Mucosa of descending colon (tissue), 3 donors: Measurements from ENCODE around the gene EHD3. TPM values are rescaled to one million over a fixed set of nuclear protein-coding genes. Genes with fewer than 3 reads are reported as not detected.

Experiments
- ATAC-seq: fragments of 200-7000 bp; cut with Tn5 transposase; one replicate; pipeline ENCODE4 v1.9.1; 2020; ENCODE audit warnings: mild to moderate bottlenecking, moderate library complexity
- DNase-seq, 3 donors: peaks; one replicate each; pipeline ENCODE4 v3.0.0-alpha.2; 2020
- H3K36me3 ChIP-seq: fragments of 200-600 bp; one replicate; pipeline ENCODE4 v1.8.0; 2021; ENCODE audit warnings: low read depth, mild to moderate bottlenecking
- H3K4me1 ChIP-seq: fragments of 200-600 bp; one replicate; pipeline ENCODE4 v1.8.0; 2021; ENCODE audit warnings: low read depth, mild to moderate bottlenecking
- H3K4me3 ChIP-seq: fragments of 200-600 bp; one replicate; pipeline ENCODE4 v1.8.0; 2021; ENCODE audit warnings: mild to moderate bottlenecking
- H3K9me3 ChIP-seq: fragments of 200-600 bp; one replicate; pipeline ENCODE4 v1.8.0; 2021; ENCODE audit warnings: mild to moderate bottlenecking
- intact Hi-C, 2 donors: fragments of 100-400 bp; cut with DNase I in 1 of 2; cut with micrococcal nuclease in 1 of 2; formaldehyde crosslinking; loops; one replicate each; pipeline versions ENCODE4 v1.11.0 to v1.11.1; 2022; cut with DNase I, micrococcal nuclease
- total RNA-seq, 3 donors: library from RNA; stranded (reverse); fragmentation: NEBNext Ultra II Directional in 2 of 3; extraction: Animal tissue kit (Norgen Biotek cat#: 25700) in 2 of 3; gene quantifications; one replicate each; pipeline versions ENCODE4 v1.2.1 to v1.2.4, GENCODE V29; 2021 to 2023
- TF ChIP-seq, protein P1 (sequence below): fragments of 200-600 bp; IDR thresholded peaks from one replicate; pipeline ENCODE4 v1.8.0; 2022; ENCODE audit warnings: antibody characterized with exemption, mild to moderate bottlenecking
- donor health status: DM: no; HTN: no; CAD: no; lungs with moderate emphysema.
- donor health status: DM: no; HTN: no; CAD: no.
- donor health status: DM: no; HTN: yes; CAD: no.

EHD3 gene
- total RNA-seq, 3 donors from 2014 or later: 0.87 to 4.4 (median 1.9) TPM

DNA sequence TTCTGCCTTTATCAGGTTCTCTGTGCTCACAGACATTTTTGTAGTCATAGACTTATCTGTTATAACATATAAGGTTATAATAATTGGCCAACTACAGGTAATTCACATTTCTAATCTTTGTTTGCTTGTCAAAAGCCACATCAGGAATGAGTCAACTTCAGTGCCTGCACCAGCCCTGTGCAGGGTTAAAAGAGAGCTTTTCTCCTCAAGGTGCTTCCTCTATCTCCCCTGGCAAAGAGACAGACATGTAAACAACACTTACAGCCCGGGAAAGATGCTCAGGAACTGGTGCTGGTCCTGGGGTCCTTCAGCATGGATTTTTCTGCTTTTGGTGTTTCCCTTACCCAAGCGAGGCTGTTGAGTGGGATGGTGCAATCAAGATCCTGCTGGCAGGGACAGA is 7.7 kb upstream of the EHD3 start:
- TF ChIP-seq, protein P1, sequence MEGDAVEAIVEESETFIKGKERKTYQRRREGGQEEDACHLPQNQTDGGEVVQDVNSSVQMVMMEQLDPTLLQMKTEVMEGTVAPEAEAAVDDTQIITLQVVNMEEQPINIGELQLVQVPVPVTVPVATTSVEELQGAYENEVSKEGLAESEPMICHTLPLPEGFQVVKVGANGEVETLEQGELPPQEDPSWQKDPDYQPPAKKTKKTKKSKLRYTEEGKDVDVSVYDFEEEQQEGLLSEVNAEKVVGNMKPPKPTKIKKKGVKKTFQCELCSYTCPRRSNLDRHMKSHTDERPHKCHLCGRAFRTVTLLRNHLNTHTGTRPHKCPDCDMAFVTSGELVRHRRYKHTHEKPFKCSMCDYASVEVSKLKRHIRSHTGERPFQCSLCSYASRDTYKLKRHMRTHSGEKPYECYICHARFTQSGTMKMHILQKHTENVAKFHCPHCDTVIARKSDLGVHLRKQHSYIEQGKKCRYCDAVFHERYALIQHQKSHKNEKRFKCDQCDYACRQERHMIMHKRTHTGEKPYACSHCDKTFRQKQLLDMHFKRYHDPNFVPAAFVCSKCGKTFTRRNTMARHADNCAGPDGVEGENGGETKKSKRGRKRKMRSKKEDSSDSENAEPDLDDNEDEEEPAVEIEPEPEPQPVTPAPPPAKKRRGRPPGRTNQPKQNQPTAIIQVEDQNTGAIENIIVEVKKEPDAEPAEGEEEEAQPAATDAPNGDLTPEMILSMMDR: no peak
- H3K9me3 ChIP-seq: no peaks in the 10 kb centered on the region
- H3K4me1 ChIP-seq: no peaks in the 10 kb centered on the region
- ATAC-seq: no peak
- DNase-seq: no peak
- intact Hi-C loops: no loop called here
- H3K4me3 ChIP-seq: no peak overlapping the region
- no peaks in the 10 kb centered on the region for H3K36me3 ChIP-seq

DNA sequence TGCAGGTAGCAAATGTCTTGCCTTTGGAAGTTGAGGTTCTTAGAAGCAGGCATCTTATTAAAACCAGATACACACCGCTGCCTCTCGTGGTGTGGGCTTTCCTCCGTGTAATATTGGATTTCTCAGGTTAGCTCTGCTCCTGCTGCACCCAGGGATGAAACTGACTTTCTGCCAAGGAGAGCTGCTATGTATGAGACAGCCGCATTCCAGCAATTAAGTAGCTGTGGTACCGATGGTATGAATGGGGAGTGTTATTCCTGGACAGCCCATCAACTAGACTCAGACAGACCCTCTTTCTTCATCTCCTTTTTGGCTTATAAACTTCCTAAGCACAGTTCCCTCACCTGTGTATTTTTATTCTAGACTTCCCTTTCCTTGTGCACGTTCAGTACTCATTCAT is 6.8 kb upstream of the EHD3 start:
- intact Hi-C loops: no loop called here
- no peak for DNase-seq
- ATAC-seq: no peak
- H3K4me3 ChIP-seq: no peak overlapping the region
- H3K4me1 ChIP-seq: no peaks in the 10 kb centered on the region
- H3K36me3 ChIP-seq: no peaks in the 10 kb centered on the region
- H3K9me3 ChIP-seq: no peaks in the 10 kb centered on the region
- TF ChIP-seq, protein P1: no peak

DNA sequence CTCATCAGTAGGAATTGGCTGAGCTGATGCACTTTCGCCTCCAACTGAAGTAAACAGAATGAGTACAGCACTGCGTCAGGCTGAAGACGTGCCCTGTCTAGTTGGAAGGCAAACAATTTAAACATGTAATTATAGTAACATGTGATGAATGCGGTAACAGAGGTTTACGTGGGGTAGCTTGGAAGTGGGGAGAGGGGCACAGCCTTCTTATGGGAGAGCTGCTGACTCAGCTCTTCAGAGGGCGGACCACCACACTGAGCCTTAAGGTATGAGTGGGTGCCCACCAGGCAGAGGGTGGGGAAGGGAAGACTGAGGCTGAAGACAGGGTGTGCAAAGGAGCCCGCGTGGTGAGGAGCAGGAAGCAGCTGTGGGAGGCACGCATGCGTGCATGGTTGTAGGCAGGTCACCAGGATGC is 6.2 kb upstream of the EHD3 start:
- Histone ChIP-seq H3K36me3 (no peaks in the 10 kb centered on the region), H3K9me3 (no peaks in the 10 kb centered on the region), H3K4me3 (no peak overlapping the region), H3K4me1 (no peaks in the 10 kb centered on the region)
- intact Hi-C loops: no loop called here
- ATAC-seq (no peak), DNase-seq (no peak)
- TF ChIP-seq, protein P1: no peak

DNA sequence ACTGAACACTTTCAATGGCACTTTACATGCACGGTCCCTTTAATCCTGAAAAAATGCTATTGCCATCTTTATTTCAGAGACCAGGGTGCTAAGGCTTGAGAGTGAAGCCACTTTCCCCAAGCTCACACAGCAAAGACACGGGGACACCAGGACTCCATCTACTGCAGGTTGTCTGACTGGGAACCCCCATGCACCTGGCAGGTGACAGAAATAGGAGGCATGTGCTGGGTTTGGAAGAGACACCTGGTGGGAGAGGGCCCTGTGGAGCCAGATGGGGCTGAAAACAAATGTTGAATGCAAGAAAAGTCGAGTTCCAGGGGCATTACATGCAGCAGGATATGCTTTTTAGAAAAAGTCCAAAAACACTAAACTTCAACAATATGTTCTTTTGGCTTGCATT is 5.2 kb upstream of the EHD3 start:
- no peak overlapping the region for H3K4me3 ChIP-seq
- DNase-seq (no peak), ATAC-seq (no peak)
- H3K4me1 ChIP-seq: peaks cover 3% of the 10 kb centered on the region
- intact Hi-C loops: no loop called here
- no peaks in the 10 kb centered on the region for H3K9me3 ChIP-seq
- TF ChIP-seq, protein P1: no peak
- H3K36me3 ChIP-seq: no peaks in the 10 kb centered on the region

DNA sequence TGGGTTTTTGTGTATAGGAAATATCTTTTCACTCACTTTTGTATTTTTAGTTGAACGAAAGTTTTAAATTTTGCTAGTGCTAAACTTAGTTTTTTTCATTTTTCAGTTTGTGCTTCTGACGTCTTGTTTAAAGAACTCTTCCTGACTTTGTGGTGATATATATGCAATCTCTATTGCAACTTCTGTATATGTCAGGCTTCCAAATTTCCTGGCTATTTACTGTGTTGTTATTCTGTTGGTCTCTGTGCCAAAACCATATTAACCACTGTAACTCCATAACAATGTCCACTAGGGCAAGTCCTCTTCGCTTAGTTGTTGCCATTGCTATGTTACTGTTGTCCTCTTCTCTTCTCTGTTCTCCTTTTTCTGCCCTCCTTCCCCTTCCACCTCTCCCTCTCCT is 3.2 kb upstream of the EHD3 start:
- TF ChIP-seq, protein P1: no peak
- no peak for DNase-seq
- H3K36me3 ChIP-seq: no peaks in the 10 kb centered on the region
- H3K9me3 ChIP-seq: no peaks in the 10 kb centered on the region
- intact Hi-C loops: no loop called here
- no peak for ATAC-seq
- no peak overlapping the region for H3K4me3 ChIP-seq
- H3K4me1 ChIP-seq: peaks cover 7% of the 10 kb centered on the region
